Measurements from ENCODE around the gene MED25. TPM values are rescaled to one million over a fixed set of nuclear protein-coding genes. Genes with fewer than 3 reads are reported as not detected.

Gene MED25
- total and polyA plus RNA-seq, 2 of the 8 experiments (the other 6 are each of a cell fraction or from before 2014, with no cell fraction given) = 21.6 to 71.4 TPM

DNA sequence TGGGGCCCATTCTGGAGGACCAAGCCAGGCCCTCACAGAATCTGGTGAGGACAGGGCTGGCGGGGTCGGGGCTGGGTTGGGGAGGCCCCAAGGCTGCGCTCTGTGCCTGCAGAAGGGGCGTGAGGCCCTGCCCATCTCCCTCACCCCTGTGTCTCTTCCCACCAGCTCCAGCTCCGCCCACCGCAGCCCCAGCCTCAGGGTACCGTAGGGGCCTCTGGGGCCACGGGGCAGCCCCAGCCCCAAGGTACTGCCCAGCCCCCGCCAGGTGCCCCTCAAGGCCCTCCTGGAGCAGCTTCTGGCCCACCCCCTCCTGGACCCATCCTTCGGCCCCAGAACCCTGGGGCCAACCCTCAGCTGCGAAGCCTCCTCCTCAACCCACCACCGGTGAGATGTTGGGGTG lies 17.5 kb downstream of the MED25 start (continued):
- TF ChIP-seq CHD1 (IDR thresholded peaks at IDR 0.05; ENCODE audit: low read depth, low read length) (no peak), SAP30 (IDR thresholded peaks at IDR 0.05; ENCODE audit: insufficient read depth, insufficient replicate concordance, low read length) (no peak), CBX5 (IDR thresholded peaks at IDR 0.05; ENCODE audit: low read depth, low read length) (no peak), TCF12 (IDR thresholded peaks at IDR 0.05; ENCODE audit: low read depth, low read length) (no peak), CREB1 (IDR thresholded peaks at IDR 0.05) (no peak)
- TF ChIP-seq, protein P1, sequence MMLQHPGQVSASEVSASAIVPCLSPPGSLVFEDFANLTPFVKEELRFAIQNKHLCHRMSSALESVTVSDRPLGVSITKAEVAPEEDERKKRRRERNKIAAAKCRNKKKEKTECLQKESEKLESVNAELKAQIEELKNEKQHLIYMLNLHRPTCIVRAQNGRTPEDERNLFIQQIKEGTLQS (IDR thresholded peaks at IDR 0.05; ENCODE audit: insufficient read depth, low read depth, low read length) = no peak
